ENCODE results near the gene PLEKHA7. TPM values are rescaled to one million over a fixed set of nuclear protein-coding genes. Genes with fewer than 3 reads are reported as not detected.
A peak's percentile ranks its signal among the peaks of the same experiment; 100 is the strongest.

Gene PLEKHA7
- total and polyA plus RNA-seq, 2 of the 13 experiments (the other 11 are each of a cell fraction or from before 2014, with no cell fraction given): 17.5 to 18.7 TPM

GRCh38 chr11:16899708-16900303 is 114.4 kb downstream of the PLEKHA7 start:
- Histone ChIP-seq H4K20me1 (ENCODE audit: insufficient read depth, low read length) (peaks cover 5% of the 10 kb centered on the region; the same call in 1 of the 2 replicates), H3K27ac (ENCODE audit: extremely low read length, insufficient read depth, low read length) (no peak overlapping the region), H3K36me3 (replicated peaks in 1 of 2; ENCODE audit: control insufficient read depth in 1 of 2, insufficient read depth in 2 of 2, low read length in 2 of 2) (no peaks in the 10 kb centered on the region), H2AFZ (ENCODE audit: low read length) (no peak overlapping the region), H3K9ac (ENCODE audit: insufficient read depth, low read depth, low read length) (no peak overlapping the region), H3K4me1 (ENCODE audit: insufficient read depth, low read length) (peaks cover 10% of the 10 kb centered on the region), H3K27me3 (ENCODE audit: control insufficient read depth in 1 of 2, insufficient read depth in 2 of 2, low read length in 2 of 2) (no peaks in the 10 kb centered on the region), H3K9me3 (ENCODE audit: low read length) (no peaks in the 10 kb centered on the region), H3K4me3 (replicated peaks in 1 of 3; ENCODE audit: insufficient read depth in 1 of 3, low read depth in 2 of 3, low read length in 3 of 3) (no peak overlapping the region), H3K79me2 (ENCODE audit: insufficient read depth, low read length) (peaks cover 2% of the 10 kb centered on the region), H3K4me2 (ENCODE audit: low read depth, low read length) (no peak overlapping the region)
- POLR2A ChIA-PET: no interaction called here
- CTCF ChIA-PET (ENCODE audit: low intra/inter-chr PET ratio, low total read pairs): no interaction called here
- DNase-seq (ENCODE audit: low spot score): no peak
- in situ Hi-C loops (cut with HindIII; ENCODE audit: extremely low pct_ligation_motif_present, low pct_unique_long_range_greater_than_20kb) (no loop called here), intact Hi-C loops (cut with micrococcal nuclease; ENCODE audit: unreplicated experiment) (no loop called here)
- no peak for TF ChIP-seq EZH2 (conservative IDR thresholded peaks at IDR 0.05; ENCODE audit: low read depth, low read length)
- peak; percentile 34; the same call in 1 of the 3 replicates for ATAC-seq
- no TSS peak for BruUV-seq (replicated peaks)
- FAIRE-seq: no peak

- no peak overlapping the region for H3K4me2 ChIP-seq (ENCODE audit: low read depth, low read length)
- DNase-seq (ENCODE audit: low spot score) (no peak), FAIRE-seq (no peak), ATAC-seq (no peak)
- in situ Hi-C loops (cut with HindIII; ENCODE audit: extremely low pct_ligation_motif_present, low pct_unique_long_range_greater_than_20kb) (no loop called here), intact Hi-C loops (cut with micrococcal nuclease; ENCODE audit: unreplicated experiment) (no loop called here)
- no peak for TF ChIP-seq FOXK1 (CRISPR knock-in tag; IDR thresholded peaks at IDR 0.05; ENCODE audit: borderline replicate concordance, low read depth)
- TF ChIP-seq ZNF768 (CRISPR knock-in tag; IDR thresholded peaks at IDR 0.05): peak; percentile 48; the same call in 1 of the 2 replicates
- H2AFZ ChIP-seq (ENCODE audit: low read length): no peak overlapping the region
- CTCF ChIA-PET (ENCODE audit: low intra/inter-chr PET ratio, low total read pairs): no interaction called here
- no peaks in the 10 kb centered on the region for H3K27me3 ChIP-seq (ENCODE audit: control insufficient read depth in 1 of 2, insufficient read depth in 2 of 2, low read length in 2 of 2)
- H3K79me2 ChIP-seq (ENCODE audit: insufficient read depth, low read length): peaks cover 2% of the 10 kb centered on the region
- WGBS (ENCODE audit: low lambda C conversion rate): 90% methylated on average over 1 of the region's 1 CpG
- no peak overlapping the region for H3K27ac ChIP-seq (ENCODE audit: extremely low read length, insufficient read depth, low read length)
- POLR2A ChIA-PET: no interaction called here
- H3K9ac ChIP-seq (ENCODE audit: insufficient read depth, low read depth, low read length): no peak overlapping the region
- peaks cover 5% of the 10 kb centered on the region; the same call in 1 of the 2 replicates for H4K20me1 ChIP-seq (ENCODE audit: insufficient read depth, low read length)
- BruUV-seq (replicated peaks): no TSS peak
- no peaks in the 10 kb centered on the region for H3K9me3 ChIP-seq (ENCODE audit: low read length)
- peaks cover 11% of the 10 kb centered on the region for H3K4me1 ChIP-seq (ENCODE audit: insufficient read depth, low read length)
- H3K36me3 ChIP-seq (replicated peaks in 1 of 2; ENCODE audit: control insufficient read depth in 1 of 2, insufficient read depth in 2 of 2, low read length in 2 of 2): no peaks in the 10 kb centered on the region
- no peak overlapping the region for H3K4me3 ChIP-seq (replicated peaks in 1 of 3; ENCODE audit: insufficient read depth in 1 of 3, low read depth in 2 of 3, low read length in 3 of 3)
Measured at GRCh38 chr11:16898274-16898985, 115.8 kb downstream of the PLEKHA7 start.
